GM10248 (cell line): Measurements from ENCODE around the gene OAS3.
A peak's percentile ranks its signal among the peaks of the same experiment; 100 is the strongest.

Experiments
- CTCF ChIA-PET: fragments of 300-600 bp; sonication (Branson Sonifier 250); formaldehyde crosslinking; extraction: SDS; loops from one replicate; lab custom pipeline; 2021; ENCODE audit warnings: antibody characterized with exemption; lab: Yijun Ruan, JAX
- POLR2A ChIA-PET: fragments of 350-650 bp; sonication (Branson Sonifier 250); formaldehyde crosslinking; extraction: SDS; loops from one replicate; lab custom pipeline; 2020; ENCODE audit warnings: antibody characterized with exemption; lab: Yijun Ruan, JAX
- DNase-seq: peaks from one replicate; pipeline ENCODE4 v3.0.0; 2012; ENCODE audit errors: extremely low spot score
- CTCF ChIP-seq: IDR thresholded peaks from 2 replicates; pipeline ENCODE4 v1.5.1; 2012; ENCODE audit warnings: mild to moderate bottlenecking, low read depth; ENCODE audit errors: extremely low read depth, missing control alignments, control extremely low read depth

Gene OAS3

GRCh38 chr12:112939761-112940381 lies 1.6 kb downstream of the OAS3 start:
- no peak for TF ChIP-seq CTCF
- CTCF ChIA-PET = interaction anchor here (1.2 to 1.5 kb wide), 2 partner anchors 35 to 38 kb away, joined by 4 read pairs; partner anchors contain the start of gene OAS2
- POLR2A ChIA-PET = no interaction called here
- peak; percentile 69 for DNase-seq

DNA sequence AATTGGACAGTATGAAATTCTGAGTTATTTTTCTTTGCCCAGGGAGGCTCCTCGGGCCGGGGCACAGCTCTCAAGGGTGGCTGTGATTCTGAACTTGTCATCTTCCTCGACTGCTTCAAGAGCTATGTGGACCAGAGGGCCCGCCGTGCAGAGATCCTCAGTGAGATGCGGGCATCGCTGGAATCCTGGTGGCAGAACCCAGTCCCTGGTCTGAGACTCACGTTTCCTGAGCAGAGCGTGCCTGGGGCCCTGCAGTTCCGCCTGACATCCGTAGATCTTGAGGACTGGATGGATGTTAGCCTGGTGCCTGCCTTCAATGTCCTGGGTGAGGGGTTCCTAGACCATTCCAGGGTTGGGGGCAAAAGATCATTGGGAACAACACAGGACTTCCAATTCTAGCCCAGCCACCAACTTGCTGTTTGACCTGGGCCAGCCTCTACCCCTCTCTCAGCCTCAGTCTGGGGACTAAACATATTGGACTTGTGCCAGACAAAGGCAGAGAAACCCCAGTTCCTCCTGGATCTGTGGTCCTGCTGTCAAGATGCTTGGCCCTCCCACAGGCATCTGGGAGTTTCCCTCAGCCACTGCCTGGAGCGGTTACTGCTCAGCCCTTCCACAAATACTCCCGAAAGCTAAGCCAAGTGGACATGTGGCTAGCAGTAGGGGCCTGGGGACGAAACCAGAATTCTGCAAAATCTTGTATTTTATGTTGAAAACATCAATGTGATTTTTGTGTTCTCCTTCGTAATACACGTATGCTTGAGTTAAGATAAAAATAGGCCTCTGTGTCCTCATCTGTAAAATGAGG lies 3.5 kb downstream of the OAS3 start:
- CTCF ChIA-PET = interaction anchor here (1.7 kb wide), 1 partner anchor 10 kb away, joined by 4 read pairs; no protein-coding TSS in a partner anchor
- POLR2A ChIA-PET = no interaction called here
- DNase-seq = no peak
- no peak for TF ChIP-seq CTCF

DNA sequence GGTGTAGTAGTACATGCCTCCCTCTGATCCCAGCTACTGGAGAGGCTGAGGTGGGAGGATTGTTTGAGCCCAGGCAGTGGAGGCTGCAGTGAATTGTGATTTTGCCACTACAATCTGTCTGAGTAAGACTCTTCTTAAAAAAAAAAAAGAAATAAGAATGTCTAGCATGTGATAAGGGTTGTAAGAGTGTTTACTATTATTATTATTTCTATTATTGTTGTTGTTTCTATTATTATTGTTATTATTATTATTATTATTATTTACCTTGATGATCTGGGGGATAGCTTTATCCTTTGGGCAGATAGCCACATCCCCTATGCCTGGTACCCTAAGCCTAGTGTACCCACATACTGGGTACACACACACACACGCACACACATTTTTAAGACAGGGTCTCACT lies 4.3 kb downstream of the OAS3 start:
- CTCF ChIA-PET = interaction anchor here (1.5 to 1.7 kb wide), 2 partner anchors 9 to 42 kb away, joined by 3 to 4 read pairs; no protein-coding TSS in a partner anchor
- no peak for DNase-seq
- POLR2A ChIA-PET = no interaction called here
- no peak for TF ChIP-seq CTCF

GRCh38 chr12:112944024-112944690 lies 5.9 kb downstream of the OAS3 start:
- ChIA-PET CTCF (interaction anchor here (1.0 to 1.5 kb wide), 2 partner anchors 12 to 43 kb away, joined by 3 read pairs; no protein-coding TSS in a partner anchor), POLR2A (no interaction called here)
- DNase-seq = no peak
- TF ChIP-seq CTCF = no peak

GRCh38 chr12:112945515-112945914 lies 7.2 kb downstream of the OAS3 start:
- ChIA-PET POLR2A (no interaction called here), CTCF (no interaction called here)
- no peak for DNase-seq
- no peak for TF ChIP-seq CTCF
